HG03558 (cell line): ENCODE data around the gene RPL41.

Experiments
- ATAC-seq: cut with Tn5 transposase; IDR thresholded peaks from one replicate; pipeline ENCODE4 v1.9.1; 2021; ENCODE audit warnings: moderate number of reproducible peaks; ENCODE audit not compliant: unreplicated experiment; ENCODE audit errors: extremely low read depth

The RPL41 gene

GRCh38 chr12:56164345-56164729 is 47.9 kb downstream of the RPL41 start:
- ATAC-seq: no peak

DNA sequence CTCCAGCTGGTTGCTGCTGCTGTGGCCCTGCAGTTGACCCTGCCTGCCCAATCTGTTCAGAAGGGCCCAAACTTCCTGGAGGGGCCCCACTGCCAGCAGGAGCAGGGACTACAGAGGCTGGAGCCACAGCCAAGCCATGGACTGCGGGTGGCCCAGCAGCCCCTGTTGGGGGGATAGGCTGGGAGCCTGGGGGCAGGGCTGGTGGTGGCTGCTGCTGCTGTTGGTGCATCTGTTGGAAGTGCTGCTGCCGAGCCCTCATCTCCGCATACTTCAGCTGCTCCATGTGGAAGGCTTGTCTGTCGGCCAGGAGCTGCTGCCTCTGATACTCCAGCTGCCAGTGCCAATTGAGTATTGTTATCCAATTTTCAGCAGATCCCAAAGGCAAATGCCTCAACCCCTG is 48.9 kb downstream of the RPL41 start:
- ATAC-seq: no peak
